MCF 10A (cell line): ENCODE results near the gene TEAD2. TPM values are rescaled to one million over a fixed set of nuclear protein-coding genes. Genes with fewer than 3 reads are reported as not detected.

ENCODE experiments used
- BruUV-seq: library from RNA; stranded (reverse); fragments of 400-500 nt; replicated peaks from 2 replicates; lab custom pipeline; 2021; lab: Mats Ljungman, UMichigan
- CTCF ChIA-PET: fragments of 300-600 bp; sonication (Branson Sonifier 250); formaldehyde crosslinking; extraction: SDS; loops from one replicate; lab custom pipeline; 2021; ENCODE audit warnings: antibody characterized with exemption, inconsistent platforms; lab: Yijun Ruan, JAX
- POLR2A ChIA-PET: fragments of 300-600, 350-650 bp; sonication (Branson Sonifier 250); formaldehyde crosslinking; extraction: SDS; loops from one replicate; lab custom pipeline; 2020; ENCODE audit warnings: antibody characterized with exemption, inconsistent platforms; lab: Yijun Ruan, JAX
- DNase-seq: peaks from one replicate; pipeline ENCODE4 v3.0.0-alpha.2; 2018; ENCODE audit not compliant: unreplicated experiment
- H3K27ac Mint-ChIP-seq: one replicate; pipeline ENCODE4 v1.8.0; 2022; ENCODE audit warnings: mild to moderate bottlenecking, low read depth, mixed read lengths; ENCODE audit not compliant: unreplicated experiment
- H3K27me3 Mint-ChIP-seq: one replicate; pipeline ENCODE4 v1.8.0; 2022; ENCODE audit warnings: mixed read lengths; ENCODE audit not compliant: insufficient read depth, unreplicated experiment
- H3K36me3 Mint-ChIP-seq: one replicate; pipeline ENCODE4 v1.8.0; 2022; ENCODE audit warnings: mild to moderate bottlenecking, moderate library complexity, mixed read lengths; ENCODE audit not compliant: insufficient read depth, unreplicated experiment
- H3K4me1 Mint-ChIP-seq: one replicate; pipeline ENCODE4 v1.8.0; 2022; ENCODE audit warnings: mixed read lengths; ENCODE audit not compliant: insufficient read depth, unreplicated experiment
- H3K4me3 Mint-ChIP-seq: one replicate; pipeline ENCODE4 v1.8.0; 2022; ENCODE audit warnings: mild to moderate bottlenecking, moderate library complexity, mixed read lengths; ENCODE audit not compliant: unreplicated experiment
- H3K9me3 Mint-ChIP-seq: one replicate; pipeline ENCODE4 v1.8.0; 2022; ENCODE audit warnings: mixed read lengths; ENCODE audit not compliant: unreplicated experiment
- CTCF ChIP-seq: fragments of 200-600 bp; IDR thresholded peaks from one replicate; pipeline ENCODE4 v1.8.0; 2022; ENCODE audit warnings: antibody characterized with exemption, mild to moderate bottlenecking; ENCODE audit not compliant: unreplicated experiment
- intact Hi-C: fragments of 100-400 bp; cut with micrococcal nuclease; formaldehyde crosslinking; loops from 2 replicates; pipeline ENCODE4 v1.14.1; 2022
- total RNA-seq: library from RNA; stranded (reverse); gene quantifications from 2 replicates; pipeline ENCODE4 v1.2.3, GENCODE V29; 2022

Gene TEAD2
- total RNA-seq, 1 experiment from 2014 or later: 3.5 TPM

GRCh38 chr19:49361438-49362047, 673 bp downstream of the TEAD2 start:
- BruUV-seq: no TSS peak
- Mint-ChIP-seq H3K27me3 (no peaks in the 10 kb centered on the region), H3K36me3 (no peaks in the 10 kb centered on the region), H3K4me3 (no peak overlapping the region), H3K27ac (peak overlapping the region; percentile 59), H3K4me1 (no peaks in the 10 kb centered on the region), H3K9me3 (no peaks in the 10 kb centered on the region)
- intact Hi-C loops: no loop called here
- ChIA-PET CTCF (no interaction called here), POLR2A (interaction anchor here (0.5 kb wide), 1 partner anchor 506 kb away, joined by 3 read pairs; no protein-coding TSS in a partner anchor)
- peak; percentile 68 for DNase-seq
- TF ChIP-seq CTCF: no peak

- Mint-ChIP-seq H3K9me3 (no peaks in the 10 kb centered on the region), H3K36me3 (no peaks in the 10 kb centered on the region), H3K4me3 (no peak overlapping the region), H3K27ac (no peak overlapping the region), H3K27me3 (no peaks in the 10 kb centered on the region), H3K4me1 (no peaks in the 10 kb centered on the region)
- ChIA-PET CTCF (interaction anchor here (0.7 kb wide), 1 partner anchor 133 kb away, joined by 3 read pairs; no protein-coding TSS in a partner anchor), POLR2A (interaction anchor here (0.5 to 0.8 kb wide), 3 partner anchors 32 to 119 kb away, joined by 3 read pairs; no protein-coding TSS in a partner anchor)
- no TSS peak for BruUV-seq
- DNase-seq: no peak
- TF ChIP-seq CTCF: no peak
- intact Hi-C loops: no loop called here
Observed at GRCh38 chr19:49359851-49360820, 2.1 kb downstream of the TEAD2 start.

GRCh38 chr19:49357186-49357585, 5.0 kb downstream of the TEAD2 start:
- no peaks in the 10 kb centered on the region for H3K4me1 Mint-ChIP-seq
- BruUV-seq: no TSS peak
- no peaks in the 10 kb centered on the region for H3K27me3 Mint-ChIP-seq
- H3K36me3 Mint-ChIP-seq: no peaks in the 10 kb centered on the region
- POLR2A ChIA-PET: interaction anchor here (0.8 kb wide), 1 partner anchor 22 kb away, joined by 3 read pairs; no protein-coding TSS in a partner anchor
- no peak for DNase-seq
- no peaks in the 10 kb centered on the region for H3K9me3 Mint-ChIP-seq
- CTCF ChIA-PET: no interaction called here
- TF ChIP-seq CTCF: no peak
- no peak overlapping the region for H3K27ac Mint-ChIP-seq
- intact Hi-C loops: no loop called here
- H3K4me3 Mint-ChIP-seq: no peak overlapping the region

- no peak for DNase-seq
- no peak overlapping the region for H3K4me3 Mint-ChIP-seq
Observed at GRCh38 chr19:49356382-49356781, 5.8 kb downstream of the TEAD2 start.

More at GRCh38 chr19:49356382-49356781, 5.8 kb downstream of the TEAD2 start:
- H3K27ac Mint-ChIP-seq: no peak overlapping the region
- intact Hi-C loops: no loop called here
- CTCF ChIA-PET: no interaction called here
- POLR2A ChIA-PET: no interaction called here
- no peaks in the 10 kb centered on the region for H3K4me1 Mint-ChIP-seq
- H3K27me3 Mint-ChIP-seq: no peaks in the 10 kb centered on the region
- no peaks in the 10 kb centered on the region for H3K36me3 Mint-ChIP-seq
- BruUV-seq: no TSS peak
- TF ChIP-seq CTCF: no peak
- no peaks in the 10 kb centered on the region for H3K9me3 Mint-ChIP-seq
